Smooth muscle cell (in vitro differentiated cells): Measurements from ENCODE around the gene PLEKHS1. TPM values are rescaled to one million over a fixed set of nuclear protein-coding genes. Genes with fewer than 3 reads are reported as not detected.

Experiments
- DNase-seq: peaks from one replicate; lab custom pipeline; 2025; ENCODE audit not compliant: unreplicated experiment; lab: John Stamatoyannopoulos, UW
- H2AFZ ChIP-seq: fragments of 200-600 bp; sonication (generic); 2 replicates; pipeline ENCODE4 v1.6.0; 2016; ENCODE audit warnings: antibody characterized with exemption, low read depth, mild to moderate bottlenecking
- H3F3A ChIP-seq: fragments of 200-600 bp; sonication (generic); 2 replicates; pipeline ENCODE4 v1.6.0; 2017; ENCODE audit warnings: antibody characterized with exemption, low read depth
- H3K27ac ChIP-seq: fragments of 200-600 bp; sonication (generic); 2 replicates; pipeline ENCODE4 v1.5.1; 2016; ENCODE audit warnings: low read depth, mild to moderate bottlenecking
- H3K27me3 ChIP-seq: fragments of 200-600 bp; sonication (generic); 2 replicates; pipeline ENCODE4 v1.6.1; 2016; ENCODE audit warnings: low read depth, mild to moderate bottlenecking
- H3K36me3 ChIP-seq: fragments of 200-600 bp; sonication (generic); 2 replicates; pipeline ENCODE4 v1.5.1; 2016; ENCODE audit warnings: low read depth
- H3K4me1 ChIP-seq: fragments of 200-600 bp; sonication (generic); 2 replicates; pipeline ENCODE4 v1.5.1; 2016; ENCODE audit warnings: low read depth
- H3K4me2 ChIP-seq: fragments of 200-600 bp; sonication (generic); 2 replicates; pipeline ENCODE4 v1.6.0; 2016; ENCODE audit warnings: mild to moderate bottlenecking
- H3K4me3 ChIP-seq: fragments of 200-600 bp; sonication (generic); 2 replicates; pipeline ENCODE4 v1.5.1; 2016; ENCODE audit warnings: mild to moderate bottlenecking
- H3K79me2 ChIP-seq: fragments of 200-600 bp; sonication (generic); 2 replicates; pipeline ENCODE4 v1.6.0; 2016; ENCODE audit warnings: low read depth, mild to moderate bottlenecking
- H3K9ac ChIP-seq: fragments of 200-600 bp; sonication (generic); 2 replicates; pipeline ENCODE4 v1.6.0; 2016; ENCODE audit warnings: low read depth
- H3K9me3 ChIP-seq: fragments of 200-600 bp; sonication (generic); replicated peaks from 2 replicates; pipeline ENCODE4 v1.5.1; 2016; ENCODE audit warnings: low read depth
- H4K20me1 ChIP-seq: fragments of 200-600 bp; sonication (generic); 2 replicates; pipeline ENCODE4 v1.6.0; 2016; ENCODE audit warnings: low read depth
- CTCF ChIP-seq: fragments of 200-600 bp; sonication (generic); IDR thresholded peaks from 2 replicates; pipeline ENCODE4 v1.5.1; 2017; ENCODE audit warnings: borderline replicate concordance, mild to moderate bottlenecking, antibody characterized with exemption; ENCODE audit not compliant: insufficient read depth, poor library complexity, severe bottlenecking
- WGBS: methylation state at CpG from one replicate; pipeline ENCODE4 v1.1.7; 2016; ENCODE audit warnings: low lambda C conversion rate; 5-methylcytosine and 5-hydroxymethylcytosine counted together
- polyA plus RNA-seq: library from polyadenylated mRNA; unstranded; fragments of >200 nt; fragmentation: Nextera tagmentation; extraction: Ambion mirVana; gene quantifications from 2 replicates; pipeline ENCODE4 v1.2.1, GENCODE V29; 2016
- total RNA-seq: library from RNA; depleted of rRNA; stranded (reverse); fragments of >200 nt; gene quantifications from 2 replicates; pipeline ENCODE4 v1.2.3, GENCODE V29; 2014

PLEKHS1 gene
- total and polyA plus RNA-seq, 2 experiments from 2014 or later, result not detected

GRCh38 chr10:113753020-113753692 is 1.7 kb downstream of the PLEKHS1 start:
- no peak for DNase-seq

GRCh38 chr10:113754125-113754524 is 2.6 kb downstream of the PLEKHS1 start:
- Histone ChIP-seq H4K20me1 (no peaks in the 10 kb centered on the region), H3K4me1 (no peaks in the 10 kb centered on the region), H3K79me2 (no peaks in the 10 kb centered on the region), H2AFZ (no peak overlapping the region), H3K4me3 (no peak overlapping the region), H3K27me3 (peaks cover 5% of the 10 kb centered on the region), H3K27ac (no peak overlapping the region), H3K9me3 (no peaks in the 10 kb centered on the region), H3K4me2 (no peak overlapping the region), H3K36me3 (no peaks in the 10 kb centered on the region), H3F3A (no peaks in the 10 kb centered on the region), H3K9ac (no peak overlapping the region)
- 94% methylated on average over 3 of the region's 3 CpGs for WGBS
- DNase-seq, result no peak
- TF ChIP-seq CTCF, result no peak

More at GRCh38 chr10:113753020-113753692, 1.7 kb downstream of the PLEKHS1 start:
- no peaks in the 10 kb centered on the region for H3K36me3 ChIP-seq
- no peaks in the 10 kb centered on the region for H3F3A ChIP-seq
- TF ChIP-seq CTCF, result no peak
- H2AFZ ChIP-seq, result no peak overlapping the region
- WGBS, result 90% methylated on average over 9 of the region's 9 CpGs
- H3K4me3 ChIP-seq, result no peak overlapping the region
- H3K9ac ChIP-seq, result no peak overlapping the region
- H3K9me3 ChIP-seq, result no peaks in the 10 kb centered on the region
- peaks cover under 1% of the 10 kb centered on the region for H3K27me3 ChIP-seq
- H3K4me1 ChIP-seq, result no peaks in the 10 kb centered on the region
- H3K4me2 ChIP-seq, result no peak overlapping the region
- no peaks in the 10 kb centered on the region for H3K79me2 ChIP-seq
- no peaks in the 10 kb centered on the region for H4K20me1 ChIP-seq
- H3K27ac ChIP-seq, result no peak overlapping the region

GRCh38 chr10:113754768-113755167 is 3.3 kb downstream of the PLEKHS1 start:
- Histone ChIP-seq H2AFZ (no peak overlapping the region), H4K20me1 (no peaks in the 10 kb centered on the region), H3K27me3 (peaks cover 5% of the 10 kb centered on the region), H3F3A (no peaks in the 10 kb centered on the region), H3K36me3 (no peaks in the 10 kb centered on the region), H3K27ac (no peak overlapping the region), H3K9me3 (no peaks in the 10 kb centered on the region), H3K4me1 (no peaks in the 10 kb centered on the region), H3K4me3 (no peak overlapping the region), H3K4me2 (no peak overlapping the region), H3K79me2 (no peaks in the 10 kb centered on the region), H3K9ac (no peak overlapping the region)
- TF ChIP-seq CTCF, result no peak
- WGBS, result 91% methylated on average over 9 of the region's 9 CpGs
- DNase-seq, result no peak

GRCh38 chr10:113756940-113757543 is 5.6 kb downstream of the PLEKHS1 start:
- H3K4me3 ChIP-seq, result no peak overlapping the region

More at GRCh38 chr10:113756940-113757543, 5.6 kb downstream of the PLEKHS1 start:
- Histone ChIP-seq H3K79me2 (no peaks in the 10 kb centered on the region), H3K9me3 (no peaks in the 10 kb centered on the region), H4K20me1 (no peaks in the 10 kb centered on the region), H3K36me3 (no peaks in the 10 kb centered on the region), H3K27ac (no peak overlapping the region), H3K9ac (no peak overlapping the region), H3K4me1 (no peaks in the 10 kb centered on the region), H3K27me3 (peaks cover 5% of the 10 kb centered on the region), H3K4me2 (no peak overlapping the region), H3F3A (no peaks in the 10 kb centered on the region), H2AFZ (no peak overlapping the region)
- TF ChIP-seq CTCF, result no peak
- no peak for DNase-seq
- 90% methylated on average over 12 of the region's 12 CpGs for WGBS
